GDM1 (cell line): Measurements from ENCODE around the gene SART3.
A peak's percentile ranks its signal among the peaks of the same experiment; 100 is the strongest.
"Not testable (repeated sequence)": the region's sequence is repeated elsewhere in the genome, so short reads cannot be mapped to it uniquely, and the experiment has no call there.

ENCODE experiments used
- DNase-seq: peaks from one replicate; lab custom pipeline; 2025; lab: John Stamatoyannopoulos, UW

SART3 gene

GRCh38 chr12:108581311-108582227 lies 20.6 kb upstream of the SART3 start:
- no peak for DNase-seq

DNA sequence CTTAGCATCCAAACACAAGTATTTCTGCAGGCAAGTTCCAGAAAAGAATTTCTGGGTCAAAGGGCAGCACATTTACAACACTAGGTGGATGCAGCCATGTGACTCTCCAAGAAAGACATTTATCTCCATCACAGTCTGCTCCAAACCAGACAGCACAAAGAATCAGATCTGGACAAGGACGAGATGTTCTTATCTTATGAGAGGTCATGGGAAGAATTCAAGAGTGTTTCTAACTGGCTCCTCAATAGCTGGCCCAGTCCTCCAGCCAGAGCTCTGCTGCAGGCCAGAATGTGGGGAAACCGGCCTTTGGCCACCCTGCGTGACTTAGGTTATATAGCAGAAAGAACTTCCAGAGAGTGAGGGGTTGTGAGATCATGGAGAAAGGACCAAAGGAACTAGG lies 19.6 kb upstream of the SART3 start:
- no peak for DNase-seq

- DNase-seq, result no peak
Measured at GRCh38 chr12:108578813-108579212, 17.8 kb upstream of the SART3 start.

GRCh38 chr12:108578264-108578663 lies 17.3 kb upstream of the SART3 start:
- DNase-seq, result no peak

GRCh38 chr12:108577458-108577857 lies 16.5 kb upstream of the SART3 start:
- no peak for DNase-seq

DNA sequence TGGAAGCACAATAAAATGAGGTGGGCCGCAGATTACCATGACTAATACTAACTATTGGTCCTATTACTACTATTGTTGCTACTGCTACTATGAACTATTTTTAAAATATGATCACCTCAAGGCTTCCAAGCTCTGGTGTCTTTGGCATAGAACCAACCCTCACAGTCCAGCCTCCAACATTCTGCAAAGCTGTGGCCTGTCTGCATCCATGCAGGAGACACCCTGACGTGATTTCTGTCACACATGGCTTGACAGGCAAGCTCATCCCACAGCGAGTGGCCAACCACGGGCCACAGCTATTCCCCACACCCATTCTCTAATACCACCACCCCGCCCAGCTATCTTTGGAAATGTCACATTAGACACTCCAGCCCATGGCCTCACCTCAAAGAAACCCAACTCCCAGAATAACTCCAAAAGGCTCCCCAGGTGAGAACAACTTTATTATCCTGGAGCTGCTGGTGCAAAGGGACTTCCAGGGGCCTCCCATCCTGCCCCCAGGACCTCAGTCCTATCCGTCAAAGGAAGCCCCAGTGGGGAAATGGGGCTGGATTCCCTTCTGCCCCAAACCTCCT lies 15.8 kb upstream of the SART3 start:
- DNase-seq, result no peak

GRCh38 chr12:108575199-108575912 lies 14.4 kb upstream of the SART3 start:
- no peak for DNase-seq

DNA sequence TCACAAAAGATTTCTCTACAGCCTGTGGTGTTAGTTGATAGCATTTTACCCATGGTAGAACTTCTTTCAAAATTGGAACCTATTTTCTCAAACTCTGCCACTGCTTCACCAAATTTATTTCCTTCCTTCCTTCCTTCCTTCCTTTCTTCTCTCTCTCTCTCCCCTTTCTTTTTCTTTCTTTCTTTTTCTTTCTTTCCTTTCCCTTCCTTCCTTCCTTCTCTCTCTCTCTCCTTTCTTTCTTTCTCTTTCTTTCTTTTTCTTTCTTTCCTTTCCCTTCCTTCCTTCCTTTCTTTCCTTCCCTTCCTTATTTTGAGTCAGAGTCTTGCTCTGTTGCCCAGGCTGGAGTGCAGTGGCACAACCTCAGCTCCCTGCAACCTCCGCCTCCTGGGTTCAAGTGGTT lies 13.3 kb upstream of the SART3 start:
- DNase-seq, result not testable (repeated sequence)

DNA sequence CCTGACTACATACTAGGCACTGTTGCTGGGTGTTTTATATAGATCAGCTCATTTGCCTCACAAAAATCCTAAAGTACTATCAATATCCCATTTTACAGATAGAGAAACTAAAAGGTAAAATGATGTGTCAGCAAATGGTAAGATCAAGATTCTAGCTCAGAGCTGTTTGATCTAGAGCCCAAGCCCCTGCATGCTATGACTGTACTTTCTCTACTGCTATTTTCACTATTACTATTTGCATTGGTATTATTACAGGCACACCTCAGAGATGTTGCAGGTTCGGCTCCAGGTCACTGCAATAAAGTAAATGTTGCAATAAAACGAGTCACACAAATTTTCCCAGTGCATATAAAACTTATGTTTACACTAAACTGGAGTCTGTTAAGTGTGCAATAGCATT lies 12.3 kb upstream of the SART3 start:
- DNase-seq, result no peak

DNA sequence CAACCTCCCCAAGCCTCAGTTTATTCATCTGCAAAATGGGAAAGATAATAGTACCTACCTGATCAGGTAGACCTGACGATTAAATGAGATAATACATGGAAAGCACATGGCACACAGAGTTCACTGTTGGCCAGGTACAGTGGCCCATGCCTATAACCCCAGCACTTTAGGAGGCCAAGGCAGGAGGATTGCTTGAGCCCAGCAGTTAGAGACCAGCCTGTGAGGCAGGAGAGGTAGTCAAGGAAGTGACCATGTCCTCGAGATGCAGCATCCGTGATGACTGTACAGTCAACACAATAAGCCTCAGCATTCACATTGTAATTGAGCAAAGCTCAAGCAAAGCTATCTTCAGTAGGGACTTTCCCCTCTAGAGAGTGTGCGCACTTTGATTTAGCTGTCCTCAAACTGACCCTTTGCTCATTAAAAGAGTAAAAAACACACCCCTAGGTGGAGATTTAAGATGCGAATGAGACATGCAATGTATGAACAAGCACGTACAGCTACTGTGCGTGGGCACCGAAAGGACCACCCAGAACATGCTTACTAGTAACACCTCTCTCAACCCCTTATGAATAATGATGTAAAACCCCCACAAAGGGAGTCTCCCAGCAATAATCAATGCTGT lies 11.3 kb upstream of the SART3 start:
- no peak for DNase-seq

DNA sequence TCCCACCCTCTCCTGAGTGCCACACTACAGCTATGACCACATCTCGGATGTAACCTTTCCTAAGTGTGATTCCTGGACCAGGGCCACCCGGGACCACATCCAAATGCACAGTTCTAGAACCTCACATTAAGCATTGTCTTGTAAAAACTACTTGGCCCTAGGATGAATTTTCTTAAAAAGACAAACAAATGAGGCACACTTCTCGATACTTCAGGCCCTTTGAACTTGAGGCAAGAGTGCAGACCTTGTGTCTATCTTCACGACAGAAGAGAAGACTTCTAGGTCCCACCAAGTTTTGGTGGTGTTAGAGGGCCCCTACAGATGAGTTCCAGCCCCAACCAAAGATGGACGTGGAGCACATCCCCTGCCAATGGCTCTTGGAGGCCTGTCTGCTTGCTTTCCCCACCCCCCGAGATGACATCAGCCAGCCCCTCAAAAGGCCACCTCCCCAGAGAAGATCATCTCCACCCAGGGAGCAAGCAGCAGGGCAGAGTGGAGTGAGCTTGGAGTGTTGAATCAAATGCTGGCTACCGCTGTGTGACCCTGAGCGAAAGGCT lies 10.7 kb upstream of the SART3 start:
- DNase-seq, result no peak

- no peak for DNase-seq
Measured at GRCh38 chr12:108570743-108571608, 10.0 kb upstream of the SART3 start.

GRCh38 chr12:108568338-108569154 lies 7.6 kb upstream of the SART3 start:
- no peak for DNase-seq

GRCh38 chr12:108567406-108568337 lies 6.7 kb upstream of the SART3 start:
- DNase-seq, result no peak

DNA sequence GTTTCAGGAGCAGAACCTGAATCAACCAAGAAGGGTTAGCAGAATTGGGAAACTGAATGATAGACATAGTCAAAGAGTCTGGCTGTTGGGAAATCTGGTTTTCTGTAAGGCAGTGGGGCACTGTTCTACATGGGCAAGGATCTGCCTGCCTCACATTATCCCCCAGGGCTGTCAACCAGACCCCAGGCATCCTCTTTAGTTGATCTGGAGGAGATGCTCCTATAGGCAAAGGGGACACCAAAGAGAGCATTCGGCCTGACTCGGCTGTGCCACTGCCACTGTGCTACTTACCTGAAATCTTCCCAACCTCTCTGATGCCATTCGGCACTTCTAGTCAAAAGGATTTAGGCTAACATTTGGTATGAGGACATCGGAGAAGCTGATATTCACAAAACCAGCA lies 5.5 kb upstream of the SART3 start:
- no peak for DNase-seq

DNA sequence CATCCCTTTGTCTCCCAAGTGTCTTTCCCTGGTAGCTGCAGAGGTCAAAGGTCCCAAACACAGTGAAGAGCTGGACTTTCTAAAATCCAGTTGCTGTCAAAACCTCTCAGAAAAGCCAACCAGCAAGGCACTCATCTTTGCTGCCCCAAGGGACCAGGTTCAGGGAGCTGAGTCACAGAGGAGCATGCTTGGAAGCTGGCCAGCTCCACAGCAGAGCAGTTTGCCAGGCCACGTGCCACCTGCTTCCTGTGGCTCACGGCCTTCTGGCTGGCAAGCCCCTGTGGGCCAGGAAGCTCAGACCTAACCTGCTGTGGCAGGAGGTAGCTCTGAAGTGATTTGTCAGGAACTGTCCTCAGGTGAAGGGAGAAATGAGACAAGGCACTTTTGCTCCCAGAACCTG lies 5.0 kb upstream of the SART3 start:
- DNase-seq, result peak; percentile 52

DNA sequence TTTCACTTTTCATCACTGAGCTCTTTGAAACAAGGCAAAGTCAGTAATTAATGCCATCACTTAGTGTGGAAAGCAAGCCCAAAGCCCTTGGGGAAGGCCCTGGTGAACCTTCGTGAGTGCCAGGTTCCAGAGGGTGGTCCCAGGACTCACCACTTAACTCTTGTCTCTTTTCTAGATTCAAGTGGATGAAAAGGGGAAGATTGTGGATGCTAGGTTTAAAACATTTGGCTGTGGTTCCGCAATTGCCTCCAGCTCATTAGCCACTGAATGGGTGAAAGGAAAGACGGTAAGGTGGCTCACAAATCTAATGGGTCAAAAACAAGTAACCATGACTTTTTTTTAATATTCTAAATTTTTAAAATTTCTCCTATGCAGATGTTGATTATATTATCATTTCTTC lies 4.2 kb upstream of the SART3 start:
- no peak for DNase-seq

DNA sequence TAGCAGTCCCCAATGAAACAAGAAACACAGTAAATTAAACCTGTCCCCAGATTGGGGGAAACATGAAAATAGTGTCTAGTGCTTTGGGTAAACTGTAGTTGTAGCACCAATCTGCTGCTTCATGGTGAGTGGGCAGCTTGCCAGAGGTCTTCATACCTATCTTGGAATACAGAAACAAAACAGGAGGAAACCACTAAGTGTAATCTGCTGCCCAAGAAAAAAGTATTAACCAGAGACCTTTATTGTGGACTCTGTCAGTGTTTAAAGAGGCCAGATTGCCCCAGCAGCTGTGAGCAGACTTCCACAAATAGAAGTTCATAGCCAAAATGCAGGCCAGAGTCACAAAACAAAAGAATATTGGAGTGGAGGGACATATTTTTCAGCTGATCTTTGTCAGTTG lies 3.8 kb upstream of the SART3 start:
- DNase-seq, result peak; percentile 6

- DNase-seq, result no peak
Measured at GRCh38 chr12:108563804-108564151, 2.8 kb upstream of the SART3 start.
